IMR-90 (cell line): ENCODE measurements around the gene RFTN1. TPM values are rescaled to one million over a fixed set of nuclear protein-coding genes. Genes with fewer than 3 reads are reported as not detected.

Experiments
- ATAC-seq: fragments of 200-7000 bp; cut with Tn5 transposase; 2 replicates; pipeline ENCODE4 v1.9.1; 2020; ENCODE audit warnings: low read depth, mild to moderate bottlenecking, moderate library complexity
- BruUV-seq: library from RNA; stranded (reverse); fragments of 400-500 nt; replicated peaks from 2 replicates; lab custom pipeline; 2021; lab: Mats Ljungman, UMichigan
- CTCF ChIA-PET: fragments of 300-600 bp; formaldehyde crosslinking; extraction: SDS; loops from one replicate; lab custom pipeline; 2021; ENCODE audit warnings: antibody characterized with exemption; lab: Yijun Ruan, JAX
- POLR2A ChIA-PET: fragments of 300-600 bp; sonication (Branson Sonifier 250); formaldehyde crosslinking; loops from one replicate; lab custom pipeline; 2022; ENCODE audit warnings: antibody characterized with exemption; ENCODE audit not compliant: unreplicated experiment; lab: Charles Lee
- DNase-seq: peaks from one replicate; pipeline ENCODE4 v3.0.0; 2013
- H2AFZ ChIP-seq: replicated peaks from 2 replicates; pipeline ENCODE3; 2013; ENCODE audit warnings: low read length, mild to moderate bottlenecking; ENCODE audit not compliant: poor library complexity
- H2AK5ac ChIP-seq: 2 replicates; pipeline ENCODE4 v1.6.1; 2013; ENCODE audit warnings: low read depth, low read length, inconsistent platforms
- H2AK9ac ChIP-seq: replicated peaks from 2 replicates; pipeline ENCODE3; 2013; ENCODE audit warnings: mild to moderate bottlenecking, low read depth, low read length, moderate library complexity; ENCODE audit not compliant: poor library complexity
- H2BK120ac ChIP-seq: 2 replicates; pipeline ENCODE4 v1.6.1; 2013; ENCODE audit warnings: low read depth, low read length, inconsistent platforms
- H2BK15ac ChIP-seq: 3 replicates; pipeline ENCODE4 v1.6.1; 2013; ENCODE audit warnings: low read depth, low read length, inconsistent platforms
- H2BK20ac ChIP-seq: 2 replicates; pipeline ENCODE4 v1.6.1; 2013; ENCODE audit warnings: low read depth, mild to moderate bottlenecking, inconsistent platforms, low read length, moderate library complexity
- H2BK5ac ChIP-seq: 2 replicates; pipeline ENCODE4 v1.6.1; 2013; ENCODE audit warnings: mild to moderate bottlenecking, low read depth, low read length, inconsistent platforms; ENCODE audit not compliant: poor library complexity, severe bottlenecking
- H3K14ac ChIP-seq: replicated peaks from 2 replicates; pipeline ENCODE4 v1.6.1; 2013; ENCODE audit warnings: low read depth, low read length, inconsistent platforms
- H3K18ac ChIP-seq: 2 replicates; pipeline ENCODE4 v1.6.1; 2013; ENCODE audit warnings: low read depth, low read length, control low read depth
- H3K23ac ChIP-seq: 2 replicates; pipeline ENCODE4 v1.6.1; 2013; ENCODE audit warnings: low read depth, low read length, inconsistent platforms
- H3K27ac ChIP-seq: 2 replicates; pipeline ENCODE4 v1.5.1; 2013; ENCODE audit warnings: mild to moderate bottlenecking, control low read depth, low read length; ENCODE audit not compliant: insufficient read depth
- H3K27me3 ChIP-seq: 2 replicates; pipeline ENCODE4 v1.6.1; 2013; ENCODE audit warnings: low read length; ENCODE audit not compliant: control insufficient read depth, insufficient read depth
- H3K36me3 ChIP-seq: 2 replicates; pipeline ENCODE4 v1.6.1; 2013; ENCODE audit warnings: low read length, mixed read lengths; ENCODE audit not compliant: control insufficient read depth, insufficient read depth
- H3K4ac ChIP-seq: 2 replicates; pipeline ENCODE4 v1.6.1; 2013; ENCODE audit warnings: low read depth, low read length, inconsistent platforms
- H3K4me1 ChIP-seq: 2 replicates; pipeline ENCODE4 v1.6.1; 2013; ENCODE audit warnings: low read length, mixed read lengths; ENCODE audit not compliant: control insufficient read depth, insufficient read depth
- H3K4me2 ChIP-seq: 2 replicates; pipeline ENCODE4 v1.6.1; 2013; ENCODE audit warnings: low read depth, mild to moderate bottlenecking, control low read depth, low read length, moderate library complexity
- H3K4me3 ChIP-seq: 2 replicates; pipeline ENCODE4 v1.5.1; 2013; ENCODE audit warnings: low read depth, mild to moderate bottlenecking, control low read depth, low read length, moderate library complexity; ENCODE audit not compliant: insufficient read depth
- H3K56ac ChIP-seq: 2 replicates; pipeline ENCODE4 v1.6.1; 2013; ENCODE audit warnings: low read length, inconsistent platforms; ENCODE audit not compliant: insufficient read depth; ENCODE audit errors: extremely low read depth
- H3K79me1 ChIP-seq, 2 experiments: 2 replicates each; pipeline ENCODE4 v1.6.1; 2013; ENCODE audit warnings: low read length in 2 of 2, inconsistent platforms in 1 of 2, low read depth in 1 of 2
- H3K9ac ChIP-seq: 2 replicates; pipeline ENCODE4 v1.6.1; 2013; ENCODE audit warnings: low read depth, low read length, control low read depth
- H3K9me1 ChIP-seq: 2 replicates; pipeline ENCODE4 v1.6.1; 2013; ENCODE audit warnings: low read length, inconsistent platforms; ENCODE audit not compliant: insufficient read depth
- H3K9me3 ChIP-seq: 2 replicates; pipeline ENCODE4 v1.6.1; 2013; ENCODE audit warnings: low read length; ENCODE audit not compliant: control insufficient read depth, insufficient read depth
- H4K20me1 ChIP-seq: 2 replicates; pipeline ENCODE4 v1.6.1; 2013; ENCODE audit warnings: low read length, inconsistent platforms; ENCODE audit not compliant: insufficient read depth
- H4K5ac ChIP-seq: 2 replicates; pipeline ENCODE4 v1.6.1; 2013; ENCODE audit warnings: mild to moderate bottlenecking, low read depth, low read length, control low read depth
- H4K8ac ChIP-seq, 2 experiments: 2 replicates each; pipeline ENCODE4 v1.6.1; 2013; ENCODE audit warnings: low read depth in 2 of 2, low read length in 2 of 2, control low read depth in 1 of 2, inconsistent platforms in 1 of 2
- H4K91ac ChIP-seq: 2 replicates; pipeline ENCODE4 v1.6.1; 2013; ENCODE audit warnings: low read depth, low read length, inconsistent platforms; ENCODE audit not compliant: insufficient read depth
- BHLHE40 ChIP-seq: fragments of 150-350 bp; IDR thresholded peaks from 2 replicates; pipeline ENCODE4 v1.6.1; 2016; ENCODE audit warnings: mild to moderate bottlenecking, low read depth, low read length
- CEBPB ChIP-seq: IDR thresholded peaks from 2 replicates; pipeline ENCODE4 v1.6.1; 2012; ENCODE audit warnings: low read depth, low read length, improper control_type of control experiment
- CHD1 ChIP-seq: IDR thresholded peaks from 2 replicates; pipeline ENCODE4 v1.6.1; 2012; ENCODE audit warnings: low read depth, low read length, improper control_type of control experiment
- ELK1 ChIP-seq: fragments of 150-350 bp; IDR thresholded peaks from 2 replicates; pipeline ENCODE4 v1.6.1; 2016; ENCODE audit warnings: low read depth, mild to moderate bottlenecking, low read length, moderate library complexity, borderline replicate concordance
- FOS ChIP-seq: fragments of 150-350 bp; IDR thresholded peaks from 2 replicates; pipeline ENCODE4 v1.6.1; 2016; ENCODE audit warnings: low read depth, low read length
- MAFK ChIP-seq: IDR thresholded peaks from 2 replicates; pipeline ENCODE4 v1.6.1; 2012; ENCODE audit warnings: low read depth, low read length, improper control_type of control experiment
- MAZ ChIP-seq: IDR thresholded peaks from 2 replicates; pipeline ENCODE4 v1.6.1; 2012; ENCODE audit warnings: low read depth, mild to moderate bottlenecking, low read length, improper control_type of control experiment, moderate library complexity, borderline replicate concordance
- MXI1 ChIP-seq: IDR thresholded peaks from 2 replicates; pipeline ENCODE4 v1.6.1; 2012; ENCODE audit warnings: low read depth, mild to moderate bottlenecking, low read length, moderate library complexity, borderline replicate concordance
- NFE2L2 ChIP-seq: fragments of 150-350 bp; IDR thresholded peaks from 2 replicates; pipeline ENCODE4 v1.6.1; 2016; ENCODE audit warnings: low read depth, mild to moderate bottlenecking, low read length
- POLR2A ChIP-seq: IDR thresholded peaks from 2 replicates; pipeline ENCODE4 v1.6.1; 2012; ENCODE audit warnings: mild to moderate bottlenecking, low read depth, low read length
- RFX5 ChIP-seq: IDR thresholded peaks from 2 replicates; pipeline ENCODE4 v1.8.0; 2012; ENCODE audit warnings: low read depth, mild to moderate bottlenecking, low read length, moderate library complexity
- SMC3 ChIP-seq: fragments of 150-350 bp; IDR thresholded peaks from 2 replicates; pipeline ENCODE4 v1.6.1; 2016; ENCODE audit warnings: low read depth, mild to moderate bottlenecking, antibody characterized with exemption, low read length, moderate library complexity
- WGBS, 2 experiments: methylation state at CpG; one replicate each; pipeline versions ENCODE4 v1.1.5 to v1.1.7; 2013; ENCODE audit warnings: missing lambda C conversion rate in 2 of 2; ENCODE audit not compliant: insufficient read length in 1 of 2; ENCODE audit errors: extremely low coverage in 2 of 2; 5-methylcytosine and 5-hydroxymethylcytosine counted together
- dilution Hi-C: fragments of 300-500 bp; cut with HindIII; formaldehyde crosslinking; loops from one replicate; pipeline ENCODE4 v1.14.3; 2018; ENCODE audit warnings: low sequenced_read_pairs; ENCODE audit not compliant: unreplicated experiment
- in situ Hi-C: fragments of 300-500 bp; cut with MboI; formaldehyde crosslinking; loops from 3 replicates; pipeline ENCODE4 v1.14.3; 2019; ENCODE audit warnings: low sequenced_read_pairs, inconsistent platforms, mixed read lengths
- intact Hi-C: fragments of 100-400 bp; cut with micrococcal nuclease; formaldehyde crosslinking; loops from 2 replicates; pipeline ENCODE4 v1.10.0; 2022
- polyA plus RNA-seq, 3 experiments: library from polyadenylated mRNA; depleted of rRNA; stranded (reverse); fragments of >200 nt; gene quantifications; 2 replicates each; pipeline ENCODE4 v1.2.3, GENCODE V29; 2012; ENCODE audit warnings: low replicate concordance in 1 of 3
- total RNA-seq: library from RNA; depleted of rRNA; stranded (reverse); fragments of >200 nt; gene quantifications from 2 replicates; pipeline ENCODE4 v1.2.3, GENCODE V29; 2012

Gene RFTN1
- total and polyA plus RNA-seq, 2 of the 4 experiments (the other 2 are of a cell fraction) = 45.0 to 52.0 TPM

GRCh38 chr3:16508243-16508578, 5.3 kb downstream of the RFTN1 start:
- Histone ChIP-seq H2AK5ac (no peak overlapping the region), H4K91ac (no peak overlapping the region), H3K36me3 (peaks cover 9% of the 10 kb centered on the region), H2AK9ac (no peak overlapping the region), H3K56ac (no peak overlapping the region), H2BK15ac (no peak overlapping the region), H4K20me1 (peaks cover 81% of the 10 kb centered on the region), H3K4me1 (peaks cover 21% of the 10 kb centered on the region), H3K4me2 (no peak overlapping the region), H2BK20ac (no peak overlapping the region), H3K9ac (no peak overlapping the region), H3K9me3 (no peaks in the 10 kb centered on the region), H3K4me3 (no peak overlapping the region), H3K18ac (no peak overlapping the region), H2BK120ac (no peak overlapping the region), H3K27ac (no peak overlapping the region), H3K79me1 (peaks cover 27 to 88% of the 10 kb centered on the region in 2 experiments), H3K27me3 (no peaks in the 10 kb centered on the region), H3K4ac (no peak overlapping the region), H3K14ac (no peak overlapping the region), H2BK5ac (no peak overlapping the region), H2AFZ (no peak overlapping the region), H3K9me1 (peaks cover 33% of the 10 kb centered on the region), H3K23ac (no peak overlapping the region), H4K5ac (no peak overlapping the region), H4K8ac (no peak overlapping the region)
- intact Hi-C loops (no loop called here), in situ Hi-C loops (no loop called here), dilution Hi-C loops (no loop called here)
- ChIA-PET CTCF (no interaction called here), POLR2A (no interaction called here)
- DNase-seq (no peak), ATAC-seq (no peak)
- TF ChIP-seq CHD1 (no peak), RFX5 (no peak), CEBPB (no peak), FOS (no peak), BHLHE40 (no peak), POLR2A (no peak), NFE2L2 (no peak), SMC3 (no peak), ELK1 (no peak), MAZ (no peak), MAFK (no peak), MXI1 (no peak)
- no TSS peak for BruUV-seq
- WGBS, 2 experiments = 65% methylated on average over 2 of the region's 4 CpGs; no CpG with 5 or more reads in 1 of the 2 experiments
